Measurements from ENCODE around the gene ARHGAP31.

- TF ChIP-seq CTCF (IDR thresholded peaks at IDR 0.05), result no peak
- TF ChIP-seq POLR2A (IDR thresholded peaks at IDR 0.05), result no peak
Measured at GRCh38 chr3:119319311-119319710, 25.1 kb downstream of the ARHGAP31 start.
